Fibroblast of lung (primary cell): ENCODE measurements around the gene HDHD5. TPM values are rescaled to one million over a fixed set of nuclear protein-coding genes. Genes with fewer than 3 reads are reported as not detected.

ENCODE experiments used
- DNase-seq, 2 donors: peaks; one replicate each; pipeline versions ENCODE4 v3.0.0 to v3.0.0-alpha.2; 2010; ENCODE audit warnings: low read depth in 2 of 2
- H2AFZ ChIP-seq: 2 replicates; pipeline ENCODE4 v1.5.1; 2012; ENCODE audit warnings: low read length, control low read depth, inconsistent platforms
- H3K27ac ChIP-seq: 2 replicates; pipeline ENCODE4 v1.5.1; 2011; ENCODE audit warnings: low read length, control low read depth; ENCODE audit not compliant: insufficient read depth
- H3K27me3 ChIP-seq: 2 replicates; pipeline ENCODE4 v1.5.1; 2011; ENCODE audit warnings: mild to moderate bottlenecking, low read length; ENCODE audit not compliant: control insufficient read depth, insufficient read depth
- H3K36me3 ChIP-seq: 2 replicates; pipeline ENCODE4 v1.5.1; 2011; ENCODE audit warnings: low read length; ENCODE audit not compliant: control insufficient read depth, insufficient read depth
- H3K4me1 ChIP-seq: 2 replicates; pipeline ENCODE4 v1.5.1; 2011; ENCODE audit warnings: low read length; ENCODE audit not compliant: control insufficient read depth, insufficient read depth; ENCODE audit errors: extremely low read depth
- H3K4me2 ChIP-seq: 2 replicates; pipeline ENCODE4 v1.5.1; 2011; ENCODE audit warnings: low read length, control low read depth; ENCODE audit not compliant: insufficient read depth; ENCODE audit errors: extremely low read depth
- H3K4me3 ChIP-seq, 4 experiments: fragments of 200-600 bp in 1 of 4; sonication (generic) in 1 of 4; replicated peaks in 1 of 4; 2 replicates each; pipeline ENCODE4 v1.5.1; 2011 to 2016; ENCODE audit warnings: low read length in 4 of 4, low read depth in 3 of 4, mild to moderate bottlenecking in 3 of 4, control low read depth in 2 of 4, inconsistent platforms in 1 of 4, mixed read lengths in 1 of 4; ENCODE audit not compliant: insufficient read depth in 1 of 4; ENCODE audit errors: control extremely low read depth in 1 of 4
- H3K79me2 ChIP-seq: 2 replicates; pipeline ENCODE4 v1.5.1; 2012; ENCODE audit warnings: mild to moderate bottlenecking, low read length, inconsistent platforms; ENCODE audit not compliant: control insufficient read depth, insufficient read depth
- H3K9ac ChIP-seq: 2 replicates; pipeline ENCODE4 v1.5.1; 2011; ENCODE audit warnings: mild to moderate bottlenecking, low read length, control low read depth; ENCODE audit not compliant: insufficient read depth
- H3K9me3 ChIP-seq: 2 replicates; pipeline ENCODE4 v1.5.1; 2012; ENCODE audit warnings: low read depth, low read length; ENCODE audit not compliant: control insufficient read depth, insufficient read depth
- H4K20me1 ChIP-seq: 2 replicates; pipeline ENCODE4 v1.5.1; 2011; ENCODE audit warnings: low read length; ENCODE audit not compliant: control insufficient read depth, insufficient read depth; ENCODE audit errors: extremely low read depth
- CTCF ChIP-seq, 2 donors: IDR thresholded peaks in 1 of 2; conservative IDR thresholded peaks in 1 of 2; 1 replicate in 1 of 2; 2 replicates in 1 of 2; pipeline ENCODE4 v1.5.1; 2011 to 2012; ENCODE audit warnings: low read length in 2 of 2, control low read depth in 1 of 2, inconsistent platforms in 1 of 2, low read depth in 1 of 2, mild to moderate bottlenecking in 1 of 2
- EZH2 ChIP-seq: IDR thresholded peaks from 2 replicates; pipeline ENCODE4 v1.5.1; 2012; ENCODE audit warnings: low read length, control low read depth, mild to moderate bottlenecking; ENCODE audit errors: missing control alignments
- polyA plus RNA-seq, 2 donors: library from polyadenylated mRNA; depleted of rRNA in 1 of 2; stranded (reverse) in 1 of 2; unstranded in 1 of 2; fragments of >200 nt; gene quantifications; 2 replicates each; pipeline ENCODE4 v1.2.1, GENCODE V29; 2011 to 2012; ENCODE audit warnings: missing spikeins in 1 of 2
- total RNA-seq: library from RNA; depleted of rRNA; stranded (reverse); fragments of >200 nt; gene quantifications from 2 replicates; pipeline ENCODE4 v1.2.1, GENCODE V29; 2014

Gene HDHD5
- total and polyA plus RNA-seq, 2 donors (not counting 1 experiment from before 2014, with no cell fraction given), result 16.2 to 20.9 TPM

GRCh38 chr22:17110791-17111550, 48.1 kb downstream of the HDHD5 start:
- no peak overlapping the region for H3K4me2 ChIP-seq
- no peak for DNase-seq
- no peak overlapping the region for H3K27ac ChIP-seq
- H2AFZ ChIP-seq, result no peak overlapping the region
- no peaks in the 10 kb centered on the region for H3K27me3 ChIP-seq
- no peak overlapping the region for H3K4me3 ChIP-seq
- TF ChIP-seq EZH2 (no peak), CTCF (conservative IDR thresholded peaks at IDR 0.05 in 1 of 2, IDR thresholded peaks at IDR 0.05 in 1 of 2; ENCODE audit: low read depth in 1 of 2, low read length in 2 of 2) (no peak)
- H3K9me3 ChIP-seq, result no peaks in the 10 kb centered on the region
- H3K4me1 ChIP-seq, result no peaks in the 10 kb centered on the region
- no peaks in the 10 kb centered on the region for H3K79me2 ChIP-seq
- H3K36me3 ChIP-seq, result peaks cover 6% of the 10 kb centered on the region
- no peak overlapping the region for H3K9ac ChIP-seq
- H4K20me1 ChIP-seq, result no peaks in the 10 kb centered on the region

GRCh38 chr22:17109976-17110375, 49.1 kb downstream of the HDHD5 start:
- Histone ChIP-seq H3K4me2 (no peak overlapping the region), H3K9me3 (no peaks in the 10 kb centered on the region), H3K27ac (no peak overlapping the region), H3K4me1 (no peaks in the 10 kb centered on the region), H4K20me1 (no peaks in the 10 kb centered on the region), H3K4me3 (no peak overlapping the region), H3K27me3 (no peaks in the 10 kb centered on the region), H2AFZ (no peak overlapping the region), H3K79me2 (no peaks in the 10 kb centered on the region), H3K36me3 (peaks cover 11% of the 10 kb centered on the region), H3K9ac (no peak overlapping the region)
- TF ChIP-seq EZH2 (no peak), CTCF (conservative IDR thresholded peaks at IDR 0.05 in 1 of 2, IDR thresholded peaks at IDR 0.05 in 1 of 2; ENCODE audit: low read depth in 1 of 2, low read length in 2 of 2) (no peak)
- DNase-seq, result no peak

- Histone ChIP-seq H3K79me2 (no peaks in the 10 kb centered on the region), H3K9me3 (no peaks in the 10 kb centered on the region), H3K9ac (no peak overlapping the region), H3K4me3 (no peak overlapping the region), H3K36me3 (peaks cover 11% of the 10 kb centered on the region), H3K4me1 (no peaks in the 10 kb centered on the region), H3K4me2 (no peak overlapping the region), H3K27me3 (no peaks in the 10 kb centered on the region), H2AFZ (no peak overlapping the region), H3K27ac (no peak overlapping the region), H4K20me1 (no peaks in the 10 kb centered on the region)
- TF ChIP-seq EZH2, result no peak
- no peak for TF ChIP-seq CTCF (conservative IDR thresholded peaks at IDR 0.05 in 1 of 2, IDR thresholded peaks at IDR 0.05 in 1 of 2; ENCODE audit: low read depth in 1 of 2, low read length in 2 of 2)
- no peak for DNase-seq
These were observed 49.8 kb downstream of the HDHD5 start for GRCh38 chr22:17109113-17109865.
